Epithelial cell of esophagus (primary cell): Measurements from ENCODE around the gene KCNIP1.

ENCODE experiments used
- DNase-seq: peaks from one replicate; pipeline ENCODE4 v3.0.0; 2010; ENCODE audit warnings: low read depth
- H3K4me3 ChIP-seq: 2 replicates; pipeline ENCODE4 v1.5.1; 2011; ENCODE audit warnings: mild to moderate bottlenecking, low read length, control low read depth
- TF ChIP-seq, protein P1 (sequence below): IDR thresholded peaks from 2 replicates; pipeline ENCODE4 v1.5.1; 2011; ENCODE audit warnings: low read depth, mild to moderate bottlenecking, low read length, control low read depth, inconsistent platforms; ENCODE audit not compliant: insufficient read depth; ENCODE audit errors: missing control alignments

Gene KCNIP1

GRCh38 chr5:170570476-170570875 is 66.7 kb downstream of the KCNIP1 start:
- TF ChIP-seq, protein P1, sequence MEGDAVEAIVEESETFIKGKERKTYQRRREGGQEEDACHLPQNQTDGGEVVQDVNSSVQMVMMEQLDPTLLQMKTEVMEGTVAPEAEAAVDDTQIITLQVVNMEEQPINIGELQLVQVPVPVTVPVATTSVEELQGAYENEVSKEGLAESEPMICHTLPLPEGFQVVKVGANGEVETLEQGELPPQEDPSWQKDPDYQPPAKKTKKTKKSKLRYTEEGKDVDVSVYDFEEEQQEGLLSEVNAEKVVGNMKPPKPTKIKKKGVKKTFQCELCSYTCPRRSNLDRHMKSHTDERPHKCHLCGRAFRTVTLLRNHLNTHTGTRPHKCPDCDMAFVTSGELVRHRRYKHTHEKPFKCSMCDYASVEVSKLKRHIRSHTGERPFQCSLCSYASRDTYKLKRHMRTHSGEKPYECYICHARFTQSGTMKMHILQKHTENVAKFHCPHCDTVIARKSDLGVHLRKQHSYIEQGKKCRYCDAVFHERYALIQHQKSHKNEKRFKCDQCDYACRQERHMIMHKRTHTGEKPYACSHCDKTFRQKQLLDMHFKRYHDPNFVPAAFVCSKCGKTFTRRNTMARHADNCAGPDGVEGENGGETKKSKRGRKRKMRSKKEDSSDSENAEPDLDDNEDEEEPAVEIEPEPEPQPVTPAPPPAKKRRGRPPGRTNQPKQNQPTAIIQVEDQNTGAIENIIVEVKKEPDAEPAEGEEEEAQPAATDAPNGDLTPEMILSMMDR, result no peak
- H3K4me3 ChIP-seq, result no peak overlapping the region
- no peak for DNase-seq

GRCh38 chr5:170571281-170571731 is 67.5 kb downstream of the KCNIP1 start:
- no peak overlapping the region for H3K4me3 ChIP-seq
- DNase-seq, result no peak
- TF ChIP-seq, protein P1, result no peak

DNA sequence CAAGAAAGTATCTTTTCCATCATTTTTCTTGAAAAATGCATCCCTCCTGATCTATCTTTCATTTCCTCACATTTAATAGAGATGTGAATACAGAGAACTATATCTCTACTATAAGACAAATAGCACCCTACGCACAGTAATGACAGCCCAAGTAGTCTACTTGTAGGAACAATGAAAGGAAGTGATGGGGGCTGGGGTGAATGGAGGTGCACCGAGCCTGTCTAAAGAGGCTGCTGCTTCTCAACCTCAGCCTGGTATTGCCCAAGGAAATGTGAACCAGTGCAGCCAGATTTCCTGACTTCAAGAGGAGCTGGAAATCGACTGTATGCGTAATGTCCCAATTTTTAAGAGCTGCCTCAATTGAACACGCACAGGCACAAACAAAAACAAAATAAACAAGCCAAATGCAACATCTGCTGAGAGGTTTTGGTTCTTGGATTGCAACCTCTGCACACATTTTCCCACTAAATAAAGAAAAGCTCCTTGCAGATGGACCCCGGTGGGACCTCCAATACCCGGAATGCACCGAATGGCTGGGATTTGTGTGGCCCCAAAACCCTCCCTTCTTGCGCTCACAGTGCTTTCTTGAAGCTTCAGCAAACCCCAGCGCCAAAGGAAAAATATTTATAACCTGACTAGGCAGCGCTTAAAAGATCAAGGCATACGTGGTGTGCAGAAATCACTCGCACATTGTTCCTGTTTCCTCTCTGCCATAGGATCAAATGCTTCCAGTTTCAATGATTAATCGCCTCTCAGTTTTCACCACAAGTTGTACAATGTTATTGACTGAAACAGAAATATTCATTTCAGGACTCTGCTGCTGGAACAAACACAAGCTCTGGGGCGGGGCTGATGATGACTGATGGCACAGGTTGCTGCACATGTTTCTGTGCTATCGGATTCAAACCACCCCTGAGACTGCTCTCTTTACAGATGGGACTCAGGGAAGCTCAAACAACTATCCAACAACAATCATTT is 68.3 kb downstream of the KCNIP1 start:
- H3K4me3 ChIP-seq, result no peak overlapping the region
- DNase-seq, result peak; percentile 29
- TF ChIP-seq, protein P1, result no peak

GRCh38 chr5:170573114-170573513 is 69.3 kb downstream of the KCNIP1 start:
- H3K4me3 ChIP-seq, result no peak overlapping the region
- TF ChIP-seq, protein P1, result no peak
- DNase-seq, result no peak

DNA sequence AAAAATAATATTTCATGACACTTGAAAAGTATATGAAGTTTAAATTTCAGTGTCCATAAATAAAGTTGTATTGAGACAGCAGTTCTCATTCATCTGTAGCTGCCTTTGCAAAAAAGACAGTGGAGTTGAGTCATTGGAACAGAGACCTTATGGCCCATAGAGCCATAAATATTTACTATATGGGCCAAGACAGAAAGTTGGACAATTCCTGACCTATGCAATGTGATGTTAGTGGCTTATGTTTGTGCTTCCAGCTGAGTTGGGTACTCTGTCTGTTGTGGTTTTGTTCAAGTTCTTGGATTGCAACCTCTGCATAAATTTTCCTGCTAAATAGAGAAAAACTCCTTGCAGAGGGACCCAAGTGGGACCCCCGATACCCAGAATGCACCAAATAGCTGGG is 69.8 kb downstream of the KCNIP1 start:
- DNase-seq, result no peak
- H3K4me3 ChIP-seq, result no peak overlapping the region
- TF ChIP-seq, protein P1, result no peak

- TF ChIP-seq, protein P1, result no peak
- no peak overlapping the region for H3K4me3 ChIP-seq
- no peak for DNase-seq
These were observed 73.0 kb downstream of the KCNIP1 start for GRCh38 chr5:170576602-170577535.
